ENCODE results near the gene WIPF3. TPM values are rescaled to one million over a fixed set of nuclear protein-coding genes. Genes with fewer than 3 reads are reported as not detected.
"Not testable (repeated sequence)": the region's sequence is repeated elsewhere in the genome, so short reads cannot be mapped to it uniquely, and the experiment has no call there.

Gene WIPF3
- total RNA-seq, 1 experiment from 2014 or later: not detected

DNA sequence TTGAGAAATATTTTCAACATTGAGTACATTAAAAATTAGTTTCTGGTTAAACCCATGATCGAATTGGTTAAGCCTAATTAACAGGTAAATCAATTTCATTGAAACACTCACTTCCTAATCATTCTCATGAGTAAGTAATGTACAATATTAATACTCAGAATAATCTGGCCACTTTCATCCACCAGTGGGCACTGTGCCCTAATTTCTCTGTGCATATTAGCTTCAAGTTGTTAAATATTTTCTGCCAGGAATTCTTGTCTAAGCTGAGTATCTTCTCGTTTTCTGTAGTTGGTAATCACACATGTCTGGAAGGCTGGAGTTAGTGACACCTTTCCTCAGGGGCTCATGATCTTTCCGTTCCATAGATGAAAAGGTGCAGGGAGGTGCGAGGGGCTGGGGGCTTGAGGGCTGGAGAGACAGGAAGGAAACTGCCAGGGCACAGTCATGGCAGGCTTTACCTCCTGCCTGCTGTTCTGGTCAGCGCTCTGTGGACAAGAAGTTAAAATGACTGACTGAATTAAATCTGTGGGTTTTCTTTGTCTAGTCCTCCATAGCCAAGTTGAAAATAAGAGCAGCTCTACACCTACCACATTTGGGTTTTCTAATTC is 71.9 kb downstream of the WIPF3 start:
- peak; percentile 43 for DNase-seq (ENCODE audit: low spot score)

DNA sequence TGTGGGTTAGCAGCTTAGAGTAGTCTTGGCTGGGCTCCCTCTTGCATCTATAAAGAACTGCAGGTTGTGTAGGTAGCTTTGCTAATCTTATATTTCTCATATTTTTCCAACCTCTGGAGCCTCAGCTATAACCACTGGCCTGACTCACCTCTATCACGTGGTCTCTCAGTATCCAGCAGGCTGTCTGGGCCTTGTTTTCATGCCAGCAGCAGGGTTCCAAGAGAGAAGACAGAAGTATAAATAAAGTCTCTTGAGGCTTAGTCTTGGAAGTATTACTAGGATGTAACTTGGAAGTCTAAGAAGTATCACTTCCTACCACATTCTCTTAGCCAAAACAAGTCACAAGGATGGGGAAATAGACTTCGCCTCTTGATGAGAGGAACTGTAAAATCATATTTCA is 73.3 kb downstream of the WIPF3 start:
- DNase-seq (ENCODE audit: low spot score): peak; percentile 30

DNA sequence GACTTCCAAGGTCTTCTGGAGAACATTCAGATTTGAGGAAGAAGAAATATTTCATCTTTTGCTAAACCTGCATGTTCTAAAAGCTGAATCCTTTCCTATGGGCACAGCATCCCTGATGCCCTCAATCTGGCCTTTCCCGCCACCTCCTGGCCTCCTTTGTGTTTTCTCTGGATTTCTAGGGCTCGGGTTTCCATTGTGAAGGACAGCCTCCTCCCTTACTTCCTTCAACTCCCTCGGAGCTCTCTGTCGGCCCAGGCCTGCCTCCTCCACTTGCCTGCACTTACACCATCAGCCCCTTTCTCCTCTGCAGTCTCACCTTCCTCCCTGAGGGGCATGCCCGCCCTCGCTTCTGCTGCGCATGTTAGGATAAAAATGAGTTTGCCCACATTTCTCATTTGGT is 75.4 kb downstream of the WIPF3 start:
- DNase-seq (ENCODE audit: low spot score): no peak

DNA sequence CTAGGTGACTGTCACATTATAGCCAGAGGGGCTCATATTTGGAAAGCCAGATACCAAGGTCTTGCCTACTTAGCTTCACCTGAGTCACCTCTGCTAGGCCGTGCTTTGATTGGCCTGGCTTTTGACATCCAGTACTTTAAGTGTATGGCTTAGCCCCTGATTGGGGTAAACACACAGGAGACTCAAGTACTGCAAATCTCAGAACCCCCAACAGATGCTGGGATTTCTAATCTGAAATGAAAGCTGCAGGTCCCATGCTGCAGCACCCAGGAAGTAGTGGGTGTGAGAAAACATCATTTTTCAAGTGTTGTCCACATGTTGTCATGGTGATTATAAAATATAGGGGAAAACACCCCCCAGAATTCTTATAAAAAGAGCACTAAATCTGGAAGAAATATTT is 76.2 kb downstream of the WIPF3 start:
- no peak for DNase-seq (ENCODE audit: low spot score)

DNA sequence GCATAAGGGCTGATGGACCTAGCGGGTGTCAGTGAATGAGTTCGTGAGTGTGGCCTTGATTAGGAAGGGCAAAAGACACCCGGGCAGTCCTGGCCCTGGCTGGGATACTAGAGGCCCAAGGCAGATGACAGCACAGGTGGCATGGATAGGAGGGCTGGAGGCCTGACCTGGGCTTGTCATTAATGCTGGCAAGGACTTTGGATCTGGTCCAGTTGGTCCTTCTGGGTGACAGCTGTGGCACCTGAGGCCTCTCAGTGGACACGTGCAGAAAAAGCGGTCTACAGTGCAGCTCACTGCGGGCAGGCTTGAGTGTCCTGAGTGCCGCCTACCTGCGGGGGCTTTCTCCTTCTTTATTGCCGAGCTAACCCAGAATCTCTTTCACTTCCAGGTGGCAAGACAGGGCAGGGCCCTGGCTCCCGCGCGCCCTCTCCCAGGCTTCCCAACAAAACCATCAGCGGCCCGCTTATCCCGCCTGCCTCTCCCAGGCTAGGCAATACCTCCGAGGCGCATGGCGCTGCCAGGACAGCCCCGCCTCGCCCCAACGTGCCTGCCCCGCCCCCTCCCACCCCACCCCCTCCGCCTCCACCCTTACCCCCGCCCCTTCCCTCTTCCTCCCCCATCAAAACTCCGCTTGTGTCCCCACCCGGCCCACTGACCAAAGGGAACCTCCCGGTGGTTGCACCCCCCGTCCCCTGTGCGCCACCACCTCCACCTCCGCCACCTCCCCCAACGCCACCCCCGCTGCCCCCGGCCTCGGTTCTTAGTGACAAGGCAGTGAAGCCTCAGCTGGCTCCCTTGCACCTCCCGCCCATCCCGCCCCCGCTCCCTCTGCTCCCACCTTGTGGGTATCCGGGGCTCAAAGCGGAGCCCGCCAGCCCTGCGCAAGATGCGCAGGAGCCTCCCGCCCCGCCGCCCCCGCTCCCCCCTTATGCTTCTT is 77.4 kb downstream of the WIPF3 start:
- DNase-seq (ENCODE audit: low spot score): no peak

DNA sequence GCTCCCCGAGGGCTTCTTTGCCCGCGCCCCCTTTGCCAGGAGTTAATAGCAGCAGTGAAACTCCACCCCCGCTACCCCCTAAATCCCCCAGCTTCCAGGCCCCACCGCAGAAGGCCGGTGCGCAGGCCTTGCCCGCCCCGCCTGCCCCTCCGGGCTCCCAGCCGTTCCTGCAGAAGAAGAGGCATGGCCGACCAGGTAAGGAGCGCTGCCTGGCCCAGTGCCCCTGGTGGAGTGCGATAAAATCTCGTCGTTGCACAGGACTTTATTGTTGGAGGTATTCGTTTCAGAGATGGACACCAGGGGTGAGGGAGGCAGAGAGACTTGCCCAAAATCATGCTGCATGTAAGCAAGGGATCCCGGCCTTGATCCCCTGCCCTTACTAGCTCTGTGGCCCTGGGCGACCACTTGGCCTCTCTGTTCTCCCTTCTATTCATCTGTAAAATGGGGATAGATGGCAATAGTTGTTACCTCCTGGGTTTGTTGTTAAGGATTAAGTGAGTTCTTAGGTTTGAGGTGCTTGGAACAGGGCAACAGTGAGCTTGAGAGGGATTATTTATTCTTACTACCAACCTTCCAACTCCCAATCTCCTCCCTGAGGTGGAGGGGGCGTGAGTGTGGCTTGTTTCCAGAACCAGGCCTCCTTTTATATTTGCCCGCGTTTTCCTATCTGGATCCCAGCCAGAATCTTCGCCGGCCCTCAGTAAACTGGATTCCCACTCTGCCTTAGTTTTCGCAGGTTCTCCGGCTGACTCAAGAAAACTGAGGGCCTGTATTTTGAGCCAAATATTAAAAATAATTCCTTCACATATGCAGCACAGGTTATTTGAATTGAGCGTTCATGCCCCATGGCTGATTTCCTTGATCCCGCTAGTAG is 78.3 kb downstream of the WIPF3 start:
- DNase-seq (ENCODE audit: low spot score): no peak

DNA sequence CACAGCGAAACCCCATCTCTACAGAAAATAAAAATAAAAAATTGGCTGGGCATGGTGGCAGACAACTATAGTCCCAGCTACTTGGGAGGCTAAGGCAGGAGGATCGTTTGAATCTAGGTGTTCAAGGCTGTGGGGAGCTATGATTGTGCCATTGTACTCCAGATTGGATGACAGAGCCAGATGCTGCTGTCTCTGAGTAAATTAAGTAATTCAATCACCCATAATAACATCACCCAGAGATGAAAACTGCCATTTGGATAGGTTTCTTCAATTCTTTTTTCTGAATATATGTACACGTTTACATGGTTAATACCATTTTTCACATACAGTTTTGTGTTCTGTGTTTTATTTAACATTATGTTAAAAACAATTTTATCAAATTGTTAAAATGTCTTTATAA is 79.3 kb downstream of the WIPF3 start:
- DNase-seq (ENCODE audit: low spot score): no peak

DNA sequence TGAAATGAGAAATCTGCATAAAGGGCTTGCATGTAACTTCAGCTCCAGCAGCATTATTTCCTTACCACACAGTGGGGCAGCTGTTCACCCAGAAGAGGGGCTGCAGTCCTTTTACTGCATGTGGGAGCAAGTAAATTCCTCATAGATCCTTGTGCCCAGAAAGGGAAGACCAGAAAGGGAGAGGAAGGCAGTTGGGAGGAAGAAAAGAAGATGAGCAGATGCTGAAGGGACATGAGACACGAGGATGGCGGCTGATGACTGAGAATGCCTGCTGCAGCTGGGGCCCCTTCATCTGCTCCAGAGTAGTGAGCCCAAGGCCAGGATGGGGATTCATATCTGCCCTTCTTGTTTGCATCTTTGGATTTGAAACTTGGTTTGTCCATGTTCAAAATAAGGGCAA is 80.5 kb downstream of the WIPF3 start:
- no peak for DNase-seq (ENCODE audit: low spot score)

DNA sequence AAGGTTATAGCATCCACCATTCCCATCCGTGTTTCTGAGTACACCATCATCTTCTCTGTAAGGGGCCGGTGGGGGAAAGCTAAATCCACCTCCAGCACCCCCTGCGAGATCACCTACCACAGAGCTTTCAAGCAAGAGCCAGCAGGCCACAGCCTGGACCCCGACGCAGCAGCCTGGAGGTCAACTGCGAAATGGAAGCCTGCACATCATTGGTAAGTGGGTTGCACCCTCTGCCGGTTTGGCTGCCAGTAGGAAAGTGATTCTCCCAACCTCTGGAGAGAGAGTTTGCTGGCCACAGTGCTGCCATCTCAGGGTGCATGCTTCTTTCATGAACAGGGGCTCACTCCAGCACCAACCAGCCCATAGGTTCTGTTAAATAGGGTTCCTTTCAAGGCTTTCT is 81.7 kb downstream of the WIPF3 start:
- DNase-seq (ENCODE audit: low spot score): no peak

DNA sequence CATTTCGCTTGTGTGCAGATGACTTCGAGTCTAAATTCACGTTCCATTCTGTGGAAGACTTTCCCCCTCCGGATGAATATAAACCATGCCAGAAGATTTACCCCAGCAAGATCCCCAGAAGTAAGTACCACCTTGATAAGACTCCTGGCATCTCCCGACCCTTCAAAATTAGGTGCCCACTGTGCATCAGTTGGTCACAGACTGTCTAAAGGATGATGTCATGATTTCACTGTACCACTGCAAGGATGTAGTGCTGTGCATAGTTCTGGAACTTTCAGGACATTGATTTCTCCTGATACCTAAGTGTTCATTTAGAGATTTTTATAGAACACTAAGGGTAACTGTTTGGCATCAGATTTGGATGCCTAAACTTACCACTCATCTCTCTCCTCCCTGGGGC is 83.0 kb downstream of the WIPF3 start:
- DNase-seq (ENCODE audit: low spot score): no peak

DNA sequence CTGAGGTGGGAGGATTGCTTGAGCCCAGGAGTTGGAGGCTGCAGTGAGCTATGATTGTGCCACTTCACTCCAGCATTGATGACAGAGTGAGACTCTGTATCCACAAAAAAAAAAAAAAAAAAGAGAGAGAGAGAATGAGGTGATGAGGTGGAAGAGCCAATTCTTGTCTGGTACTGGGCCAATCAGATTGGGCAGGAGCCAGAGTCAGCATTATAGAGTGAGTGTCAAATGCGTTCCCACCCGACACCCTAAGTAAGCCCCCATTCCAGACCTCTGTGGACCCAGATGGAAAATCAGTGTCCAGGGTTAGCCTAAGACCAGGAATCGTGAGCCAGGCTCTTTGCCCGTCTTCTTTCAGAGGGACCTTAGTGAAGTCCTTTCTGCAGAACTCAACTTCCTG is 83.9 kb downstream of the WIPF3 start:
- no peak for DNase-seq (ENCODE audit: low spot score)

DNA sequence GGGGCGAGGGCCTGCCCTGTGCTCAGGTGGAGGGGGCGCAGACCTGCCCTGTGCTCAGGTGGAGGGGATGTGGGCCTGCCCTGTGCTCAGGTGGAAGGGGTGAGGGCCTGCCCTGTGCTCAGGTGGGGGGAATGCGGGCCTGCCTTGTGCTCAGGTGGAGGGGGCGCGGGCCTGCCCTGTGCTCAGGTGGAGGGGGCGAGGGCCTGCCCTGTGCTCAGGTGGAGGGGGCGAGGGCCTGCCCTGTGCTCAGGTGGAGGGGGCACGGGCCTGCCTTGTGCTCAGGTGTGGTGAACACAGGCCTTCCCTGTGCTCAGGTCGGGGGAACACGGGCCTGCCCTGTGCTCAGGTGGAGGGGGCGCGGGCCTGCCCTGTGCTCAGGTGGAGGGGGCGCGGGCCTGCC is 84.5 kb downstream of the WIPF3 start:
- not testable (repeated sequence) for DNase-seq (ENCODE audit: low spot score)

DNA sequence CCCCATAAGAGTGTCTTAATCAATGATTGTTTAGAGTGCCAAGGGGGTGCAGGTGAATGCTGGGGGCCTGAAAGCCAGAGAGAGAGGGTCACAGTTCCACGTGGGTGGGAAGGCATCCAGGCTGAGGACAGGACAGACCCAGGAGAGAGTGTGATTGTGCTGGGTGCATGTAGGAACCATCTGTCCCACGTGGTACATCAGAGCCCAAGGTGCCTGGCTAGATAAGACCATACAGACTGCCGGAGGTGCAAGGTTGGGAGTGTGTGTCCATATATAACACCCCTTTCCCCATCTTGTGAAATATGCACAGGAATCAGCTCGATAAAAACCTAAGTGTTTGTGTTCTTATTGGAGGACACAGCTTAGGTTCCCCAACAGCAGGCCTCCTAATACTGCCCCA is 85.5 kb downstream of the WIPF3 start:
- no peak for DNase-seq (ENCODE audit: low spot score)

DNA sequence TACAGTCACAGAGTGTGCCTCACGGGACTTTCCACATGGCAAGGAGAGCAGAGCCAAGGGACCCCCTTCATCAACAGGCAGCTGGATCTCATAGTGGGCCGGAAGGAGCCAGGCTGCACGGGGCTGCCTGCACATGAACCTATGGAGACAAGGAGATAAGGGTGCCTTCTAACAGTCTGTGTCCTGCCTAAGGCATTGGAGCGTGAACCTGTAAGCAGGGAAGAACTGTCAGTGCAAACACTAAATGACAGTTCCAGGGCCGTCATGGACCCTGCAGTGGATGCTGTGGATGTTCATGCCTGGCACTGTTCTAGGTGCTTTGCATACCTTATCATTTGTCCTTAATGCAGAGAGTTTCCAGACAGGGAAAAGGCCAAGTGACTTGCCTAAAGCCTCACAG is 85.9 kb downstream of the WIPF3 start:
- no peak for DNase-seq (ENCODE audit: low spot score)

DNA sequence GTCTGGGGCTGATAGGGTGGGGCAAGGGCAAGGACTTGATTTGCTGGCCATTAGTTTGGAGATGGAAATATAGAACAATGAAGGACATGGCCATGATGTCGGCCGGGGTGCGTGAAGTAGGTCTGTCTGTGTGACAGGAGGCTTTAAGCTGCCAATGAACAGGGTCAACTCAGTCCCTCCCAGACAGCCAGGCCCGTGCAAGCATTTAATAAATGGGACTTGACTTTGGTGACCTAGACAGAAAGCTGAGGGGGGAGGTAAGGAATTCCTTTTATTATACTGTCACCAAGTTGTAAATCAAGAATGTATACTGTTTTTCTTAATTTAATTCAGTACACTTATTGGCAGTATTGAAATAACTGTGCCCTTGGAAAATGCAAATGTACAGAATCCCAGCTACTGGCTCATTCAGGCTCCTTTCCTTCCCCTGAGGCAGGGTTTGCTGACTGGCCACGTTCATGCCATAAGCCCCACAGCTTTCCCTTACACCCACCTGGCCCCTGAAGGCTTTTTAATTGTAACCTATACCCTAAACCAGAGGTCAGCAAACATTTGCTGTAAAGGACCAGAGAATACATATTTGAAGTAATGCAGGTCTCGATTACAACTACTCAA is 87.2 kb downstream of the WIPF3 start:
- no peak for DNase-seq (ENCODE audit: low spot score)

DNA sequence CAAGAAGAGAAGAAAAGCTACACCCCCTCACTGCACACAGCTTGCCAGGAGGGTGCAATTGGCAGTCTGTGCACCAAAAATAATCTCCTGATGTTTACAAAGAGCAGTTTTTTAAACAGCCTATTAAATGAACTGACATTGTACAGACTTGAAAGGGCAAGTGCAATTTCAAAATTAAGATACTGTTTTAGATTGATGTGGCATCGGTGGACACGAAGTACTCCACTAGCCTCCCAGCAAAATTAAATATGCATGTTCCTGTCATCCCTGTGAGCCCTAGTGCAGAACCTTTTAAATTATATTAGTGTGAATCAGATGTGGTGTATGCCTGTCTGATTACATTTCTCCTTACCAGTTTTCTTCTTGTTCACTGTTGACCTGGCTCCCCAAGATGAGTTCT is 87.9 kb downstream of the WIPF3 start:
- no peak for DNase-seq (ENCODE audit: low spot score)

DNA sequence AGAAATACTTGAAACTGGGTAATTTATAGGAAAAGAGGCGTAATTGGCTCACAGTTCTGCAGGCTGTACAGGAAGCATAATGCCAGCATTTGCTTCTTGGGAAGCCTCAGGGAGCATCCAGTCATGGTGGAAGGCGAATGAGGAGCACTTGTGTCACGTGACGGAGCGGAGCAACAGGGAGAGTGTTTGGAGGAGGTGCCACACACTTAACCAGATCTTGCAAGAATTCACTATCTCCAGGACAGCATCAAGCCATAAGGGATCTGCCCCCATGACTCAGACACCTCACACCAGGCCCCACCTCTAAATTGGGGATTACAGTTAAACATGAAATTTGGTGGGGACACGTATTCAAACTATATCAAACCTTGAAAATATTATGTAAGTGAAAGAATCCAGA is 89.3 kb downstream of the WIPF3 start:
- DNase-seq (ENCODE audit: low spot score): no peak

DNA sequence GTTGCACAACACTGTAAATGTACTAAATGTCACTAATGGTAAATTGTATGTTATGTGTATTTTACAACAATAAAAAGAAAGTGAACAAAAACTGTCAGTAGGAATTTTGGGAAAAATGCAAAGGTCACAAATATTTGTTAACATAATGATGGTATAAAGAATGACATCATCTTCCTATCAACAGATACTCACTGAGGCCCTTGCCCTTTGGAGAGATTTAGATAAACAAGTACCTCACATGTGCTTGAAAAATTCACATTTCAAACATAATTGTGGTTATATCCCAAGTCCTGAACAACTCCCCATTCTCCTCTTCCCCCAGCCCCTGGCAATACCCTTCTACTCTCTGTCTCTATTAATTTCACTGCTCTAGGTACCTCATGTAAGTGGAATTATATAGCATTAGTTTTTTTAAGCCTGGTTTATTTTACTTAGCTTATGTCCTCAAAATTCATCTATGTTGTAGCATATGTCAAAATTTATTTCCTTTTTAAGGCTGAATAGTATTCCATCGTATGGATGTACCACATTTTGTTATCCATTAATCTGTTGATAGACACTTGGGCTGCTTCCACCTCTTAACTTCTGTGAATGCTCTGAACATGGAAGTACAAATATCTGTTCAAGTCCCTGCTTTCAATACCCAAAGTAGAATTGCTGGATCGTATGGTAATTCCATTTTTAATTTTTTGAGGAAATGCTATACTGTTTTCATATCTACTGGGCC is 90.5 kb downstream of the WIPF3 start:
- no peak for DNase-seq (ENCODE audit: low spot score)

DNA sequence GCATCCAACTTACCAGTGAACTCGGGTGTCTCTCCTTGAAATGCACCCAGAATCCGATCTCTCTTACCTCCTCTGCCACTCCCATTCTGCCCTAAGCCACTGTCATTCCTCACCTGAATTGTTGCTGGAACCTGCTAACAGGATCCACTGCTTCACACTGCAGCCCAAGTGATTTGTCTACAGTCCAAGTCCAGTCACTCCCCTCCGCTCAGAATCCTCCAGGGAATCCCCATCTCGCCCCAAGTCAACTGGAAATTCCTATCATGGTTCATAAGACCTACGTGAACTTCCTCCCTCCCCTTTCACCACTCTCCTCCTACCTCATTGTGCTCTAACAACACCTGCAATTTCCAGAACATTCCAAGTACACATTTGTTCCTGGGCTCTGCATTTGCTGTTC is 92.0 kb downstream of the WIPF3 start:
- no peak for DNase-seq (ENCODE audit: low spot score)

DNA sequence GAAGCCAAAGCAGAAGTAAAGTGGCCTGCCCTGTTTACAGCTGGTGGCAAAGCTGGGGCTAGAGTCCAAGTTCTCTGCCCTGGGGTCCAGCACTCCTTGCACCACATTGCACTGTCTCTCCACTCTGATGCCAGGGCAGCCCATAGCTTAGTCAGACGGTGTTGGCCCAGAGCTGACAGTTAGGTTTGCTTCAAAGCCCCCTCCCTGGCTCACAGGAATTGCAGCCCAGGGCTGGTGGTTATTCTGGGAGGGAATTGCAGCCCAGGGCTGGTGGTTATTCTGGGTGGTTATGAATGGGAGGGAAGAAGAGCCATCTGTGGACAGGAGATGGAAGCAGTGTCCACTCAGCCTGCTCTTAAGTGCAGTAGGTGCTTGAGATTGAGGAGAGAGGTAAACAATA is 94.4 kb downstream of the WIPF3 start:
- no peak for DNase-seq (ENCODE audit: low spot score)
